ENCODE measurements around the gene SMIM36.
"Not testable (repeated sequence)": the region's sequence is repeated elsewhere in the genome, so short reads cannot be mapped to it uniquely, and the experiment has no call there.

Gene SMIM36

DNA sequence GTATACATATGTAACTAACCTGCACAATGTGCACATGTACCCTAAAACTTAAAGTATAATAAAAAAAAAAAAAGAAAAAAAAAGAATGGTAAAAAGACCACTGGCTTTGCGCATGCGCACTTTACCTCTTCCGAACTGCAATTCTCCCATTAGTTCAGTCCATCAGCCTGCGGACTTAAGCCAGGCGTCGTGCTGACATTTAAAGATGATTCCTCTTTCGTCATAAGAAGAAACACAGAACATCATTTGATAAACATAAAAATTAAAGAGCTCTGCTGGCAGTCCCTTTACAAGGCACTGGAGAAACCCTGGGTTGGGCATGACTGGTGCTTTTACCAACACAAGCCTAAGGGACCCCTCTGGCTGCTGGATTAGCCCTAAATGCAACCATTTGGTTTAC is 3.6 kb downstream of the SMIM36 start:
- H2AFZ ChIP-seq (ENCODE audit: low read length, unreplicated experiment); H3K27me3 ChIP-seq (ENCODE audit: insufficient read depth, low read length); H3K27ac ChIP-seq (ENCODE audit: low read depth, low read length); H3K36me3 ChIP-seq (ENCODE audit: insufficient read depth, low read length); H3K4me3 ChIP-seq (ENCODE audit: low read depth, low read length); H3K79me2 ChIP-seq (ENCODE audit: control insufficient read depth, insufficient read depth, low read length, unreplicated experiment); H3K4me1 ChIP-seq (ENCODE audit: control insufficient read depth, insufficient read depth, low read length, unreplicated experiment): not testable (repeated sequence)

DNA sequence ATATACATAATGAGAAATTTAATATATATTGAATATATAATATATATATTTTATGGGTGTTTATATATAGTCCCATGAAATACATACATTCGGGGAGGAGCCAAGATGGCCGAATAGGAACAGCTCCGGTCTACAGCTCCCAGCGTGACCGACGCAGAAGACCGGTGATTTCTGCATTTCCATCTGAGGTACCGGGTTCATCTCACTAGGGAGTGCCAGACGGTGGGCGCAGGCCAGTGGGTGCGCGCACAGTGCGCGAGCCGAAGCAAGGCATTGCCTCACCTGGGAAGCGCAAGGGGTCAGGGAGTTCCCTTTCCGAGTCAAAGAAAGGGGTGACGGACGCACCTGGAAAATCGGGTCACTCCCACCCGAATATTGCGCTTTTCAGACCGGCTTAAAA is 9.6 kb downstream of the SMIM36 start:
- not testable (repeated sequence) for H3K27ac ChIP-seq (ENCODE audit: low read depth, low read length); H3K4me3 ChIP-seq (ENCODE audit: low read depth, low read length); H2AFZ ChIP-seq (ENCODE audit: low read length, unreplicated experiment); H3K79me2 ChIP-seq (ENCODE audit: control insufficient read depth, insufficient read depth, low read length, unreplicated experiment); H3K36me3 ChIP-seq (ENCODE audit: insufficient read depth, low read length); H3K27me3 ChIP-seq (ENCODE audit: insufficient read depth, low read length); H3K4me1 ChIP-seq (ENCODE audit: control insufficient read depth, insufficient read depth, low read length, unreplicated experiment)

DNA sequence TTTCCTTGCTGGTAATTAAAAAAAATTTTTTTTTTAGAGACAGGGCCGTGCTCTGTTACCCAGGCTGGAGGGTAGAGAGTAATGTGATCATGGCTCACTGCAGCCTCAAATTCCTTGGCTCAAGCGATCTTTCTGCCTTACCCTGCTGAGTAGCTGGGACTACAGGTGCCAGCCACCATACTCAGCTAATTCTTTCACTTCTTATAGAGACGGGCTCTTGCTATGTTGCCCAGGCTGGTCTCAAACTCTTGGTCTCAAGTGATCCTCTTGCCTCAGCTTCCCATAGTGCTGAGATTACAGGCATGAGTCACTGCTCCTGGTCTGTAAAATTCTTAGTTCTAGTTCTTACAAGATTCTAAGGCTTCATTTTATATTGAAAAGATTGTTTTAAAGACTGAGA is 11.1 kb downstream of the SMIM36 start:
- Histone ChIP-seq H3K27ac (ENCODE audit: low read depth, low read length) (no peak overlapping the region), H3K27me3 (ENCODE audit: insufficient read depth, low read length) (no peaks in the 10 kb centered on the region), H3K36me3 (ENCODE audit: insufficient read depth, low read length) (no peaks in the 10 kb centered on the region), H3K4me1 (ENCODE audit: control insufficient read depth, insufficient read depth, low read length, unreplicated experiment) (peaks cover 16% of the 10 kb centered on the region), H3K4me3 (ENCODE audit: low read depth, low read length) (no peak overlapping the region), H3K79me2 (ENCODE audit: control insufficient read depth, insufficient read depth, low read length, unreplicated experiment) (no peaks in the 10 kb centered on the region), H2AFZ (ENCODE audit: low read length, unreplicated experiment) (no peak overlapping the region)

DNA sequence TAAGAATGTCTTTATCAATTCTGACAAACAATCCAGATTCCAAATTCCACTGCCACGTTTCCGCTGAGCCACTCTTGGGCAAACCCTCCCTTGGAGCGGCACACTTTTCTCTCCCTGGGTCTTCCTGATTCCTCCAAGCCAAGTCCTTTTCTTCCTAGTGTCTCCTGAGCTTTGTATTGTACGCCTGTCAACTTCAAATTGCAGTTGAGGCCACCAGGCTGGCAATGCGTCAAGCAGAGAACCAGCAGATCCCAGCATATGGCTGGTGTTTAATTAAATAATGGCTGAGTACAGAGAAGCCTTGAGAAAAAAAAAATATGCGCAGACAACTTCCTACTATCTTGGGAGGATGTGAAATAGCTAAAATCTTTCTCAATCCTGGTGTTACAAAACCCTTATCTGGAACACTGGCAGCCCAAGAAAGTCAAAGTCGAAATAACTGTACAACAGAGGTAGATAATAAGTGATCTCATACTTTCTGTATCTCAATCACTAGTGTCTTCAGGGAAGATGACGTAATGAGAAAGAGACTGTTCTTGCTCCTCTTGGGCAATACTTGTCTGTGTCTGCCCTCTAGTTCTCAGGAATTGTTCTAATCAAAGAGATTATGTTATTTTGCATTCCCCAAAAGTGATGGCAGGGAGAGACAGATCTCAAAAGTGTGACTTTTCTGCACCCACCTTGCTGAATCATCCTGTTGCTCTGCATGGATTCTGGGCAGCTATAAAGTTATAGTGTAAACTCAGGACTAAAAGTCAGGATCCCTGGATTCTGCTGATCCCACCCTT is 15.0 kb downstream of the SMIM36 start:
- H3K4me1 ChIP-seq (ENCODE audit: control insufficient read depth, insufficient read depth, low read length, unreplicated experiment): peaks cover 18% of the 10 kb centered on the region
- H3K79me2 ChIP-seq (ENCODE audit: control insufficient read depth, insufficient read depth, low read length, unreplicated experiment): no peaks in the 10 kb centered on the region
- H3K27ac ChIP-seq (ENCODE audit: low read depth, low read length): peak overlapping the region; percentile 82
- H2AFZ ChIP-seq (ENCODE audit: low read length, unreplicated experiment): peak overlapping the region; percentile 74
- H3K4me3 ChIP-seq (ENCODE audit: low read depth, low read length): peak overlapping the region; percentile 52
- no peaks in the 10 kb centered on the region for H3K27me3 ChIP-seq (ENCODE audit: insufficient read depth, low read length)
- no peaks in the 10 kb centered on the region for H3K36me3 ChIP-seq (ENCODE audit: insufficient read depth, low read length)

DNA sequence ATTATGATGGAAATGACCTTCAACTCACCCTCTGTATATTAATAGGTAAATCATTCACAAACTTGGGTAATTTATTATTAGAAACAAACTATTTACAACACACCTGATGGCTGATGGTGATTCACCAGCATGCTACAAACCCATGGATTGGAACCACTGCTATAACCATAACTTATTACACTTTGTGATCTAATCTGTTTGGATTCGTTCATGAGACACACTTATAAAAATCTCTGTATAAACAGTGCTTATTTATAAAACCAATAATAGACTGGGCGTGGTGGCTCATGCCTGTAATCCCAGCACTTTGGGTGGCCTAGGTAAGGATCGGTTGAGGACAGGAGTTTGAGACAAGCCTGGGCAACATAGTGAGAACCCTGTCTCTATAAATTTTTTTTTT is 16.0 kb downstream of the SMIM36 start:
- no peak overlapping the region for H3K27ac ChIP-seq (ENCODE audit: low read depth, low read length)
- H3K36me3 ChIP-seq (ENCODE audit: insufficient read depth, low read length): no peaks in the 10 kb centered on the region
- H3K27me3 ChIP-seq (ENCODE audit: insufficient read depth, low read length): no peaks in the 10 kb centered on the region
- H3K4me1 ChIP-seq (ENCODE audit: control insufficient read depth, insufficient read depth, low read length, unreplicated experiment): peaks cover 18% of the 10 kb centered on the region
- H2AFZ ChIP-seq (ENCODE audit: low read length, unreplicated experiment): no peak overlapping the region
- no peak overlapping the region for H3K4me3 ChIP-seq (ENCODE audit: low read depth, low read length)
- H3K79me2 ChIP-seq (ENCODE audit: control insufficient read depth, insufficient read depth, low read length, unreplicated experiment): no peaks in the 10 kb centered on the region

DNA sequence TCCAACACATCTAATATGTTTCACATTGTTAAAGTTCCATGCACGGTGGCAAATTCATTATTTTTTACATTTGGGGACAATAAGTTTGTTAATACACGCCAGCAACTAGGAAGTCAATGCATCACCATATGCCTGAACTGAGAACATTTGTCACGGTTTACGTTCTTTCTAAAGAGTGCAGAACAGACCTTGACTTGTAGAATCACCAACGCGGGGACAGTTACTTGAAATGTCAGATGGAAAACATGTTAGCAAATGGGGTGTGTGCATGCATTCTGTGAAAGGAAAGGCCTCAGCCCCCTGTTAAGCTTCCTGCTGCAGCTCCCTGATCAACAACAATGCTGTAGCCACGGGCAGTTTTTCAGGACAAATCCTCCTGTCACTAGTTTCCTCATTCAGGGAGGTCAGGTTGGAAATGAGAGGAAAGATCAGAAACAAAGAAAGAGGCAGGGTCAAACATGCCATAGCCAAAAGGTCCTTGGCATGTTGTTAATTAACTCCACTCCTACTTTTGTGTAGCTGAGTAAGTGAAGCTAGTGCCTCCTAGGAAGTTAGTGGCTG is 18.4 kb downstream of the SMIM36 start:
- H3K27ac ChIP-seq (ENCODE audit: low read depth, low read length): no peak overlapping the region
- no peak overlapping the region for H3K4me3 ChIP-seq (ENCODE audit: low read depth, low read length)
- H3K79me2 ChIP-seq (ENCODE audit: control insufficient read depth, insufficient read depth, low read length, unreplicated experiment): no peaks in the 10 kb centered on the region
- H3K36me3 ChIP-seq (ENCODE audit: insufficient read depth, low read length): no peaks in the 10 kb centered on the region
- no peaks in the 10 kb centered on the region for H3K27me3 ChIP-seq (ENCODE audit: insufficient read depth, low read length)
- H2AFZ ChIP-seq (ENCODE audit: low read length, unreplicated experiment): no peak overlapping the region
- peaks cover 18% of the 10 kb centered on the region for H3K4me1 ChIP-seq (ENCODE audit: control insufficient read depth, insufficient read depth, low read length, unreplicated experiment)

DNA sequence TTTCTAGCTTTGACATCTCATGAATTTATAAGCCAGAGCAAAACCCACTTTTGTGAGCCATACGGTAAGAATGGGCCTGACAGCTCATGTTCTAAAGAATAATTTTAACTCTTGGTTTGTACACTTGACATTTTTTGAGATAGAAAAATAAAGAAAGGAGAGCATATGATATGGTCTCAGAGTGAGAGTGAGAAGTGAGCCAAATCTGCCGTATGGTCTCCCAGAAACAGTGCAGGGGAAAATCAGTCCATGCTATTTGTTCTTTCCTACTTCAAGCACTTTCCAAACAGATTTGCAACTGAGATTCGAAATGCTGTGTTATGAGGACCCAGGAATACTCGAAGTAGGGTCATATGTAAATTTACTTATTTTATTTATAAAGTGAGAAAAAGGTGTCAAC is 20.9 kb downstream of the SMIM36 start:
- Histone ChIP-seq H3K27ac (ENCODE audit: low read depth, low read length) (no peak overlapping the region), H3K4me1 (ENCODE audit: control insufficient read depth, insufficient read depth, low read length, unreplicated experiment) (peaks cover 5% of the 10 kb centered on the region), H3K36me3 (ENCODE audit: insufficient read depth, low read length) (no peaks in the 10 kb centered on the region), H3K4me3 (ENCODE audit: low read depth, low read length) (no peak overlapping the region), H2AFZ (ENCODE audit: low read length, unreplicated experiment) (no peak overlapping the region), H3K79me2 (ENCODE audit: control insufficient read depth, insufficient read depth, low read length, unreplicated experiment) (no peaks in the 10 kb centered on the region), H3K27me3 (ENCODE audit: insufficient read depth, low read length) (no peaks in the 10 kb centered on the region)

DNA sequence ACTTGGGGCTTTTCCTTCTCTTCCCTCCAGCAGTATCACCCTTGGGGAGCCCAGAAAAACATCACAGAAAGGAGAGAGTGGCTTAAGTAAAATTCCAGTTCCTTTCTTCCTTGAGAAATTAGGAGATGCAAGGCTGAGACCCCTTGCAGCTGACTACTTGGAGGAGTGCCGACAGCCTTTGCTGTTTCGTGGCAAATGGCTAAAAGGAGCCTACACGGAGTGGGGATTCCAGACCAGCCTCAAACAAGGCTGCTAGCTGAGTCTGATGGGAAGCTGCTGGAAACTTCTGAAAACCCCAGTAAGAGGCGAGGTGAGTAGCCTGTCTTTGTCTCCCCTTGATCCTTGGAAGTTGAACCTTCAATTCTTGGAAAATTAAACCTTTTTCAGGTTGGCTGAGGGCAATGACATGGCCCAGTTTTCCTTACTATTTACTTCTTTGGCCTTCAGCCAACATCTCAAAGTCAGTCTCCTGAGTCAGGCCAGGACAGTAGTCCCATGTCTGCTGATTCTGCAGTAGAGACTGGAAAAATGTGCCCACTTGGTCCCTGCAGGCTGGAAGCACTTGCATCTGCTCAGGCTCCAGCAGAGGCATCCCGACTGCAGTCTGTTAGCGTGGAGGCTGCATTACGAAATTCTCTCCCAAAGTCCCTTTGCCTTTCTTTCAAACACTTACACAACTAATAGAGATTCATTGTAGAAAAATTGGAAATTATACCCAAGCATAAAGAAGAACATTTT is 23.4 kb downstream of the SMIM36 start:
- Histone ChIP-seq H3K36me3 (ENCODE audit: insufficient read depth, low read length) (no peaks in the 10 kb centered on the region), H2AFZ (ENCODE audit: low read length, unreplicated experiment) (no peak overlapping the region), H3K27me3 (ENCODE audit: insufficient read depth, low read length) (no peaks in the 10 kb centered on the region)

DNA sequence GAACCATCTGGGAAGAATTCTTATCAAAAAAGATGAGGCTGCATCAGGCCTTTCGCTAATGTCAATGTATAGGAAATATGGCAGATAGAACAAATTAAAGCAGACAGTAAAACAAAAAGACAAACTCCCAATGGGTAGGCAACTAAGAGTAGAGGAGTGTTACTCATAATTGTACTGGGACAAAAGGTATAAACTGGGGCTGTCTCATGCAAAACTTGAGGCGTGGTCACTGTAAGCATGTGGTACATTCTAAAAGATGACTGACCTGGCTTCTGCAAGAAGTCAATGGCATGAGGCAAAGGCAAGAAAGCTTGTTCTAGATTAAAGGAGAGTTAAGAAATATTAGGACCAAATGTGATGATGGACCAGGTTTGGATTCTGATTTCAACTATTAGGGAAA is 26.7 kb downstream of the SMIM36 start:
- Histone ChIP-seq H3K4me1 (ENCODE audit: control insufficient read depth, insufficient read depth, low read length, unreplicated experiment) (no peaks in the 10 kb centered on the region), H3K27me3 (ENCODE audit: insufficient read depth, low read length) (no peaks in the 10 kb centered on the region), H3K4me3 (ENCODE audit: low read depth, low read length) (no peak overlapping the region), H2AFZ (ENCODE audit: low read length, unreplicated experiment) (no peak overlapping the region), H3K79me2 (ENCODE audit: control insufficient read depth, insufficient read depth, low read length, unreplicated experiment) (no peaks in the 10 kb centered on the region), H3K36me3 (ENCODE audit: insufficient read depth, low read length) (no peaks in the 10 kb centered on the region), H3K27ac (ENCODE audit: low read depth, low read length) (no peak overlapping the region)

More for the DNA sequence above, 23.4 kb downstream of the SMIM36 start:
- Histone ChIP-seq H3K4me1 (ENCODE audit: control insufficient read depth, insufficient read depth, low read length, unreplicated experiment) (no peaks in the 10 kb centered on the region), H3K79me2 (ENCODE audit: control insufficient read depth, insufficient read depth, low read length, unreplicated experiment) (no peaks in the 10 kb centered on the region), H3K27ac (ENCODE audit: low read depth, low read length) (no peak overlapping the region), H3K4me3 (ENCODE audit: low read depth, low read length) (no peak overlapping the region)

DNA sequence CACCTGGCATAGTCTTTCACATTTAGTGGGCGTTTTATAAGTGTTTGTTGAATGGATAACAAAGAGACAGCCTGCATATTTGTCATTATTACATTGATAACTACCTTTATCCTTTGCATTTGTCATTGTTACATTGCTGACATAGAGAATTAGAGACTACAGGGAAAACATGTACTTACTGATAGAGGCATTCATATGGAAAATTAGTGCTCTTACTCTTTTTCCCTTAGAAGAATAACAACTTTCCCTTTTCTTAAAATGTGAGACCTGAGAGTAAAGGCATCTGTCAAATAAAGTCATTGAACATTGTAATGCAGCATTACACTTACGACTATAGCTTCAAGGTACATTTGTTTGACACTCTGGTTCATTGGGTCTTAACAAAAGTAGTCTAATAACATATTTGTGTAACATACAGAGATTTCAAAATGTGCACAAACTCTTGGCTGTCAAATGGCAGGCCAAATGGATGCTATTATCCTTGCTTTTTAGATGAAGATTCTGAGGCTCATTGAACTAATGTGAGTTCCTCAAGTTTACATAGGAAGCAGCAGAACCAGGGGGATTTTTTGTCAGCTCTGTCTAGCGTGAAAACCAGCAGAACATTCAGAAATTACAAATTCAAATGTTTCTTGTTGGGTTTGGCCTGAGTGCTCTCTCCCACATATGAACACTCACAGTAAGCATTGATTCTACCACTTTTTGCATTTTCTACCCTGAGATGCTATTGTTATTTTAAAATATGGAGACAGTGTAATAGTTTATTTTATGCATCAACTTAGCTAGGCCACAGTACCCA is 28.5 kb downstream of the SMIM36 start:
- Histone ChIP-seq H3K27me3 (ENCODE audit: insufficient read depth, low read length) (no peaks in the 10 kb centered on the region), H3K27ac (ENCODE audit: low read depth, low read length) (no peak overlapping the region), H2AFZ (ENCODE audit: low read length, unreplicated experiment) (no peak overlapping the region), H3K79me2 (ENCODE audit: control insufficient read depth, insufficient read depth, low read length, unreplicated experiment) (no peaks in the 10 kb centered on the region), H3K4me3 (ENCODE audit: low read depth, low read length) (no peak overlapping the region), H3K4me1 (ENCODE audit: control insufficient read depth, insufficient read depth, low read length, unreplicated experiment) (no peaks in the 10 kb centered on the region), H3K36me3 (ENCODE audit: insufficient read depth, low read length) (no peaks in the 10 kb centered on the region)

Measured in ACC112 (cell line).